Measurements from ENCODE around the gene CTTNBP2.

DNA sequence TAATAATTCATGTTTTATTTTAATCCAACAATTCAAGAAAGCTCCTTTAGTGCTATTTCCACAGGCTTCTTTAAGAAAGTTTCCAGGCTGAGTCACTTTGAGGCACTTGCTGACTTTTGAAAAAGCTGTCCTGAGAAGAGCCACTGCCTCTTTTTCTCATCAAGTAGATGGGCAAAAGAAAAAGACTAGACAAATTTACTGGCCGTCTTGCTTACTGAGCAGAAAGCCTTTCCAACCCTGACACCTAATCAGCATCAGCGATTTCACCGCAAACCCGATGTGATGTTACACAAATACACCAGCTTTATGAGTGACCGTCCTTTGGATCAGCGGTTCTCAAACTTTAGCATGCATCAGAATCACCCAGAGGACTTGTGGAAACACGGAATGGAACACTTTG, 24.3 kb downstream of the CTTNBP2 start:
- TF ChIP-seq, protein P1, sequence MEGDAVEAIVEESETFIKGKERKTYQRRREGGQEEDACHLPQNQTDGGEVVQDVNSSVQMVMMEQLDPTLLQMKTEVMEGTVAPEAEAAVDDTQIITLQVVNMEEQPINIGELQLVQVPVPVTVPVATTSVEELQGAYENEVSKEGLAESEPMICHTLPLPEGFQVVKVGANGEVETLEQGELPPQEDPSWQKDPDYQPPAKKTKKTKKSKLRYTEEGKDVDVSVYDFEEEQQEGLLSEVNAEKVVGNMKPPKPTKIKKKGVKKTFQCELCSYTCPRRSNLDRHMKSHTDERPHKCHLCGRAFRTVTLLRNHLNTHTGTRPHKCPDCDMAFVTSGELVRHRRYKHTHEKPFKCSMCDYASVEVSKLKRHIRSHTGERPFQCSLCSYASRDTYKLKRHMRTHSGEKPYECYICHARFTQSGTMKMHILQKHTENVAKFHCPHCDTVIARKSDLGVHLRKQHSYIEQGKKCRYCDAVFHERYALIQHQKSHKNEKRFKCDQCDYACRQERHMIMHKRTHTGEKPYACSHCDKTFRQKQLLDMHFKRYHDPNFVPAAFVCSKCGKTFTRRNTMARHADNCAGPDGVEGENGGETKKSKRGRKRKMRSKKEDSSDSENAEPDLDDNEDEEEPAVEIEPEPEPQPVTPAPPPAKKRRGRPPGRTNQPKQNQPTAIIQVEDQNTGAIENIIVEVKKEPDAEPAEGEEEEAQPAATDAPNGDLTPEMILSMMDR (IDR thresholded peaks at IDR 0.05; ENCODE audit: poor library complexity, severe bottlenecking): no peak
- TF ChIP-seq EZH2 (IDR thresholded peaks at IDR 0.05; ENCODE audit: borderline replicate concordance, insufficient read depth, low read length, poor library complexity, severe bottlenecking) (no peak), TAF1 (IDR thresholded peaks at IDR 0.05; ENCODE audit: low read depth) (no peak), POLR2AphosphoS5 (IDR thresholded peaks at IDR 0.05) (no peak), MXI1 (conservative IDR thresholded peaks at IDR 0.05; ENCODE audit: poor library complexity, severe bottlenecking) (no peak)
